AG10803 (cell line): Measurements from ENCODE around the gene CCDC60.

ENCODE experiments used
- DNase-seq: peaks from one replicate; pipeline ENCODE4 v3.0.0; 2010; ENCODE audit warnings: low read depth
- H3K4me3 ChIP-seq: 2 replicates; pipeline ENCODE4 v1.5.1; 2011; ENCODE audit warnings: mild to moderate bottlenecking, low read length, control low read depth
- CTCF ChIP-seq: conservative IDR thresholded peaks from 2 replicates; pipeline ENCODE4 v1.5.1; 2011; ENCODE audit warnings: mild to moderate bottlenecking, low read length, control low read depth, inconsistent platforms

The CCDC60 gene

GRCh38 chr12:119500209-119500608 is 165.7 kb downstream of the CCDC60 start:
- TF ChIP-seq CTCF = no peak
- DNase-seq = no peak
- H3K4me3 ChIP-seq = no peak overlapping the region

GRCh38 chr12:119501052-119501451 is 166.5 kb downstream of the CCDC60 start:
- H3K4me3 ChIP-seq = no peak overlapping the region
- no peak for DNase-seq
- TF ChIP-seq CTCF = no peak

- TF ChIP-seq CTCF = no peak
- no peak for DNase-seq
Observed at GRCh38 chr12:119505001-119505400, 170.5 kb downstream of the CCDC60 start.

GRCh38 chr12:119512772-119513497 is 178.4 kb downstream of the CCDC60 start:
- no peak overlapping the region for H3K4me3 ChIP-seq
- DNase-seq = no peak
- TF ChIP-seq CTCF = no peak

More at GRCh38 chr12:119505001-119505400, 170.5 kb downstream of the CCDC60 start:
- H3K4me3 ChIP-seq = no peak overlapping the region

GRCh38 chr12:119528241-119528640 is 193.7 kb downstream of the CCDC60 start:
- H3K4me3 ChIP-seq = no peak overlapping the region

GRCh38 chr12:119540476-119540875 is 205.9 kb downstream of the CCDC60 start:
- no peak for TF ChIP-seq CTCF

More at GRCh38 chr12:119528241-119528640, 193.7 kb downstream of the CCDC60 start:
- no peak for DNase-seq
- TF ChIP-seq CTCF = no peak

GRCh38 chr12:119544765-119545625 is 210.5 kb downstream of the CCDC60 start:
- no peak overlapping the region for H3K4me3 ChIP-seq
- peak; percentile 93 for TF ChIP-seq CTCF
- peak; percentile 77 for DNase-seq

More at GRCh38 chr12:119540476-119540875, 205.9 kb downstream of the CCDC60 start:
- no peak for DNase-seq
- H3K4me3 ChIP-seq = no peak overlapping the region
